ENCODE results near the gene SAMD5.

The SAMD5 gene

DNA sequence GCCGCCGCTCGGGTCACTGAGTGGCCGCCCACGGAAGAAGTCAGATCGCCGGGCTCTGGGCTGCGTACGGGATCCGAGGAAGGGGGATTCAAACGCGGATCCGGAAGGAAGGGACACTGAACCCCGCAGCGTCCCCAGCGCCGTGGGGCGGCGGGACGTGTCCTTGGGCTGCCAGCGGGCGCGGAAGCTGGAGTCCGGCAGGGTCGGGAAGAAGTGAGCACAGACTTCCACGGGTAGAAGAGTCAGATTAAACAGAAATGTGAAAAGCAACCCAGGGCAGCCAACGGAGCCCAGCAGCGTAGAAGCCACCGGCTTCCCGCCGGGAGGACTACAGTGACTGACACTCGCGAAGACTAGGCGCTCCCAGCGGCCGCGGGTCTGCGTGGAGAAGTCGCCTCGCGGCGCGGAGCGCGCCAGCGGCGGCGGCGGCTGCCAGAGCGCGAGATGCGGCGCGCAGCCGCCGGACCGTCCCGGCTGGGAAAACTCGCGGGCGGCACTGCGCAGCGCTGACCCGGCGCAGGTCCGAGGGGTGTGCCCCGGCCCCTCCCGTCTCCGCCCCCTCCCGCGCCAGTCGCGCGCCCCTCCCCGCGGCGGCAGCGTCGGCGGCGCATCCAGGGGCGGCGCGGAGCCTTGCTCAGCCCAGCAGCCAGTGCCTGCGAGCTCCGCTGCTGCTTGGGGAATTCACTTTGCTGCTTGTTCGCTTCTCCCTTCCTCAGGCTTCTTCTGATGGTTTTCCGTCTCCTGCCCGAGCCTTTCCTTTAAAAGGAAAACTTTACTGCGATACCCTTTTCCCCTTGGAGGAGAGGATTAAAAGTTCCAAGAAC is at the start of gene SAMD5:
Gene SAMD5, plus strand, starts transcription at position 649 of the 824 bp plus-strand sequence. CDS start 239 bp downstream, outside the sequence.
- TF ChIP-seq JUND (IDR thresholded peaks at IDR 0.05; ENCODE audit: low read depth), result no peak
- no peak for DNase-seq (ENCODE audit: low read depth in 1 of 2, low spot score in 1 of 2)
- in situ Hi-C loops (cut with HindIII; ENCODE audit: low pct_unique_long_range_greater_than_20kb, low sequenced_read_pairs), result no loop called here

DNA sequence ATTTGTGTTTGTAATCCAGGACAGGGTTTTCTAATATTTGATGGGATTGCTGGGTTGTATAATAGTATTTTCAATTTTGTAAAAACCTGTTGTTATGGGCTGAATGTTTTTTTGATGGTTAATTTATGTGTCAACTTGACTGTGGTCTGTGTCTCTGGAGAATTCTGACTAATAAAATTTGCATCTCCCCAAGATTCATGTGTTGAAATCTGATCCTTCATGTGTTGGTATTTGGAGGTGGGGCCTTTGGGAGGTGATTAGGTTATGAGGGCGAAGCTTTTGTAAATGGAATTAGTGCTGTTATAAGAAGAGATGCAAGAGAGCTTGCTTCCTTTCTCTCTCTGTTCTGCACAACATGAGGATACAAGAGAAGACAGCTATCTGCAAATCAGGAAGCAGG is 48.7 kb upstream of the SAMD5 start:
- TF ChIP-seq JUND (IDR thresholded peaks at IDR 0.05; ENCODE audit: low read depth), result no peak

DNA sequence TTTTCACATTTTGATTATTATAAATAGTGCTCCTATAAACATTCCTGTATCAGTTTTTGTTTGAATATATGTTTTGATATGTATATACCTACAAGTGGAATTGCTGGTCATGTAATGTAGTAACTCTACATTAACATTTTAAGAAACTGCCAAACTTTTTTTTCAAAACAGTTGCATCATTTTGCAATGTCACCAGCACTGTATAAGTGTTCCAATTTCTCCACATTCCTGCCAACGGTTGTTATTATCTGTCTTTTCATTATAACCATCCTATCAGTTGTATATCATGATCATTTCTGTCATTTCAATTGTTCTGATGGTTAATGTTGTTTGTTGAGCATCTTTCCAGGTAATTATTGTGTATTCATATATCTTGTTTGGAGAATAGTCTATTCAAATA is 44.8 kb upstream of the SAMD5 start:
- TF ChIP-seq JUND (IDR thresholded peaks at IDR 0.05; ENCODE audit: low read depth), result no peak
- in situ Hi-C loops (cut with HindIII; ENCODE audit: low pct_unique_long_range_greater_than_20kb, low sequenced_read_pairs), result no loop called here

More for the DNA sequence above, 48.7 kb upstream of the SAMD5 start:
- DNase-seq (ENCODE audit: low read depth in 1 of 2, low spot score in 1 of 2), result no peak
- in situ Hi-C loops (cut with HindIII; ENCODE audit: low pct_unique_long_range_greater_than_20kb, low sequenced_read_pairs), result no loop called here

DNA sequence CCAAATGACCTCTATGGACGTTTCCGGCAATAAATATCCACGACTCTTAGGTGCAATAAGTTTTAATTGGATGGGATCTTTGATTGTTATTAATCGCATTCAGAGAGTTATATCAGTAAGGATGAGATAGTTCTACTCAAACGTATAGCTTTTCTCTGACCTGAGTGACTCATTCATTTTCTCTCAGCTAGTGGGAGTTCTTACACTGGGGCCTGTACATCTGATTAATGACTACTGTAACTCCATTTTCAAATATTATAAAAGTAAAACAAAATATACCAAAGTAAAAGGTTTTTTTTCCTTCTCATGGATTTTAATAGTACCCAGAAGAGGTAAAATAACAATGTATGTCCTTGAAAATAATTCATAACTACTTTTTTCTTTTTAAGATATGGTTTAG is 41.1 kb upstream of the SAMD5 start:
- TF ChIP-seq JUND (IDR thresholded peaks at IDR 0.05; ENCODE audit: low read depth), result no peak
- no peak for DNase-seq (ENCODE audit: low read depth in 1 of 2, low spot score in 1 of 2)
- in situ Hi-C loops (cut with HindIII; ENCODE audit: low pct_unique_long_range_greater_than_20kb, low sequenced_read_pairs), result no loop called here

More for the DNA sequence above, 44.8 kb upstream of the SAMD5 start:
- no peak for DNase-seq (ENCODE audit: low read depth in 1 of 2, low spot score in 1 of 2)

DNA sequence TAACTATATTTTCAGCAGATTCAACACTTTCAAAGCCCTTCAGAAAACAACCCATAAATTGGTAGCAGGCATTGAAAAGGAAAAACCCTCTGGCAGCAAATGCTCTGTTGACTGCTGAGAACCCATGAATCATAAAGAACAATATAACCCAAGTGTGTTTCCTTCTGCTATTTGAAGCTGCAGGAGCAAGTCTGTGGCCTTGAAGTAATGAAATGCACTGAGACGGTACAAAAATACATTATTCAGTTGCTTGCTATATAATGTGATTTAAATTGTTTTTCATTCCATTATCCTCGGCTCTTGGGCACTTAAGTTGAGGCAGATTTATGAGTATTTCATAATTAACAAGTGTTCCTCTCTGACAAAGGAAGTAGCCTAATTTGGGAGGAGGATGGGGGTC is 40.6 kb upstream of the SAMD5 start:
- DNase-seq (ENCODE audit: low read depth in 1 of 2, low spot score in 1 of 2), result no peak
- no peak for TF ChIP-seq JUND (IDR thresholded peaks at IDR 0.05; ENCODE audit: low read depth)
- in situ Hi-C loops (cut with HindIII; ENCODE audit: low pct_unique_long_range_greater_than_20kb, low sequenced_read_pairs), result no loop called here

DNA sequence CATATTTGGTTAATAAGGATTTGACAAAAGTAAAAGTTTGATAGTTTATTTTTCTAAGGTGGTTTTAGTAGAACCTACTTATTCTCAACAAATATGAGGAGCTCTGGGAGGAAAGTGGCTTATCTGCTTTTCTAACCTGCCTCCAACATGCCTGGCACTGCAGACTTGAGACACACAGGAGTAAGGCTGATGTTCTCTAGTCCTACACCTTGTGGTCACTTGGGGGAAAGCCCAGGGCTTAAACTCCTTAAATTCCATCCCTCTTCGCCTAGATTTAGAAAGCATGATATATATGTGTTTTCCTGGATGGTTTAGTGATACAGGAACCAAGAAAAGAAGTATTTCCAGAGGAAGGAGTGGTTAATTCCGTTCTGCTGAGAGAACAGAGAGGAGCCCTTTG is 39.9 kb upstream of the SAMD5 start:
- peak in 1 of 2 experiments; percentile 1 for DNase-seq (ENCODE audit: low read depth in 1 of 2, low spot score in 1 of 2)
- in situ Hi-C loops (cut with HindIII; ENCODE audit: low pct_unique_long_range_greater_than_20kb, low sequenced_read_pairs), result no loop called here
- no peak for TF ChIP-seq JUND (IDR thresholded peaks at IDR 0.05; ENCODE audit: low read depth)

DNA sequence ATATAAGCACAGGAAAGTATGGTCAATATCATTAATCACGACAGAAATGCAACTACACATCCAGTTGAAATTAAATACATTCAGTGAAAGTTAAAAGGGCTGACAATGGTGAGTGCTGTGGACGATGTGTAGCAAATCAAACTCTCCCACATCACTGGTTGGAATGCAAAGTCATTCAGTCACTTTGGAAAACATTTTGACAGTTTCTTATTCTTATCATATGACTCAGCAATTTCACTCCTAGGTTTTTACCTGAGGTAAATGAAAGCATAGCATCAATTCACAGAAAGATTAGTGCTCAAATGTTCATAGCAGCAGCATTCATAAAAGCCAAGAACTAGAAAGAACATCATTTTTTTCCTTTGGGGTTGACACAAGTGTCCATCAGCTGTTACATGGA is 28.6 kb upstream of the SAMD5 start:
- no peak for TF ChIP-seq JUND (IDR thresholded peaks at IDR 0.05; ENCODE audit: low read depth)
- DNase-seq (ENCODE audit: low read depth in 1 of 2, low spot score in 1 of 2), result peak in 1 of 2 experiments; percentile 6
- in situ Hi-C loops (cut with HindIII; ENCODE audit: low pct_unique_long_range_greater_than_20kb, low sequenced_read_pairs), result no loop called here

DNA sequence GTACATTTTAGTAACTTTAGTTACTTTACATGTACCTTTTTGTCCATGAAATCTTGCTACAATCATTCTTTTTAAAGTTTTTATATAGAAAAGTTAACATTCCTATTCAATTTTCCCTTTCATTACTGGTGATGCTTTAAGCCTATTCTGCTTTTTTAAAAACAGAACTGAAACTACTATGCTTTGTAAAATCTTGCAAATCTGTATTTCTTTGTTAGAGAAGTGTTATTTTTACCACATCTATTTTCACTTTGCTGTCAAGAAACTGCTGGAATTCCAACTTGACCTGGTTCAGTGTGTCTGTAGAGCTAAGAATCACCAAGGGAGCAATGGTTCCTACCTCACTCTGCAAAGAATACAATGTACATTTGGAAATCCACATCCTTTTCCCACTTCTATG is 21.8 kb upstream of the SAMD5 start:
- TF ChIP-seq JUND (IDR thresholded peaks at IDR 0.05; ENCODE audit: low read depth), result no peak
- DNase-seq (ENCODE audit: low read depth in 1 of 2, low spot score in 1 of 2), result no peak
- in situ Hi-C loops (cut with HindIII; ENCODE audit: low pct_unique_long_range_greater_than_20kb, low sequenced_read_pairs), result no loop called here

DNA sequence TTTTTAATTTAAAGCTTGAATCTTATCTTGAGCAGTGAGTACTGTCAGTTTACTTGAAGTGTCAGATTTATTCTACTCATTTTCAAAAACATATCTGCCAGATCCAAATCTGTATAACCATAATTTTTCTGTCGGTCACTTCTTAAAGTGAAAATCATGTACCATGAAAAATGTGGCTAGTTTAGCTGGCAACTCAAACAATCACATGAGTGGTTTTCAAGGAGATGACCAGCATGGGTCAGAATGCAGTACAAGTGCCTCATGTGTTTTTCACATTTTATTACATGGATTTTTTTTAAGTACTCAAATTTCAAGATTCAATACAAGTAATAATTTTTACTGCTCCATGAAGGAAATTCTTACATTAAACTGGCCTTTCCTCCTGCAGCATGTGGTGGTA is 11.0 kb upstream of the SAMD5 start:
- in situ Hi-C loops (cut with HindIII; ENCODE audit: low pct_unique_long_range_greater_than_20kb, low sequenced_read_pairs), result no loop called here
- no peak for DNase-seq (ENCODE audit: low read depth in 1 of 2, low spot score in 1 of 2)
- no peak for TF ChIP-seq JUND (IDR thresholded peaks at IDR 0.05; ENCODE audit: low read depth)

DNA sequence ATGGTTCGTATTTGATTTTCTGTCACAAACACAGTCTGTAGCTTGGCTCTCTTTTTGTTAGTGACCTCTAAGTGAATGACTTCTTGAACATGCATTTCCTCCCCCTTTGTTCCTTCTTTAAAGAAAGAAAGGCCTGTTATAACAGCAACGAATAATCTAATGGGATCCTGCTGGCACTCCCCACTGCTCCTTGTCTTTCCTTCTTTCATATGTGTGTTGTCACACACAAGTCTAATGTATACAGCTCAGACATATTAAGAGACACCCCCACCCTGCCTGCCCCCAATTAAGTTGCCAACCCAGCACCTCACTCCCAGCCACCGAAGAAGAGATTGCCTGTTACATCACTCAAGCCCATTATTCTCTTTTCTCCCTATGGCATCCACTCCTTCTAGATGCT is 4.9 kb upstream of the SAMD5 start:
- no peak for DNase-seq (ENCODE audit: low read depth in 1 of 2, low spot score in 1 of 2)
- no peak for TF ChIP-seq JUND (IDR thresholded peaks at IDR 0.05; ENCODE audit: low read depth)
- in situ Hi-C loops (cut with HindIII; ENCODE audit: low pct_unique_long_range_greater_than_20kb, low sequenced_read_pairs), result no loop called here

DNA sequence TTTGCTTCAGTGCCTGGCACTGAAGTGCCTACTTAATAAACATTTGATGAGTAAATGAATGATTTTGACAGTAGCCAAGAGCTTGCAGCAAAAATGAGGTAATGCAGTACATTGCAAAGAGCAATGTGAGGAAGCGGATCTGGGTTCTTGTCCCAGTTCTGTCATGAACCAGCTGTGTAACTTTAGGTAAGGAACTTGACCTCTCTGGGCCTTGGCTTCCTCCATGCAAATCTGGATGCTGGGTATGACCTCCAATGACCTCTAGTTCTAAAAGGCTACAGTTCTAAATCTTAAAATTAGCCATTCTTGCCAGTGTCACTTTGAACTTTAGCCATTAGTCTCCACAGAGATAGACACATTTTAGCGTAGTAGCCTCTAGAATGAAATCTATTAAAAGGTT is 3.6 kb upstream of the SAMD5 start:
- no peak for TF ChIP-seq JUND (IDR thresholded peaks at IDR 0.05; ENCODE audit: low read depth)
- no peak for DNase-seq (ENCODE audit: low read depth in 1 of 2, low spot score in 1 of 2)
- in situ Hi-C loops (cut with HindIII; ENCODE audit: low pct_unique_long_range_greater_than_20kb, low sequenced_read_pairs), result no loop called here

DNA sequence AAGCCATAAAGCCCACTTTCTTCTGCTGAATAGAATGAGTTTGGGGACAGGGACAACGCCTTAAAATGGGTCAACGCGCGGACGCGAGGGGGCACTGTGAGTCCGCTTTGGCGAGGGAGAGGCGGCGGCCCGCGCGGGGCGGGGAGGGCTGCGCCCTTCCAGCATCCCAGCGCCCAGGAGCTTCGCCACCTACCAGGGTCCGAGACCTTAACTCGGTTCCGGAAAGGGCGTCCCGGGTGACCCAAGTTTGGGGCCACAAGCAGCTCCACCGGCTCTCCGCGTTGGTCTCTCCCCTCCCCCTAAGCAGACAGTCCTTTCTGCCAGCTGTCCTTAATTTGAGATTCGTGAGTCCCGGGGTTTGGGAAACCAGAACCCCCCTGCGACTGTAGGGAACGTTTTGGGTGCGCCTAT is 1.8 kb upstream of the SAMD5 start:
- in situ Hi-C loops (cut with HindIII; ENCODE audit: low pct_unique_long_range_greater_than_20kb, low sequenced_read_pairs), result no loop called here
- TF ChIP-seq JUND (IDR thresholded peaks at IDR 0.05; ENCODE audit: low read depth), result no peak
- peak; percentile 61 to 84 for DNase-seq (ENCODE audit: low read depth in 1 of 2, low spot score in 1 of 2)

DNA sequence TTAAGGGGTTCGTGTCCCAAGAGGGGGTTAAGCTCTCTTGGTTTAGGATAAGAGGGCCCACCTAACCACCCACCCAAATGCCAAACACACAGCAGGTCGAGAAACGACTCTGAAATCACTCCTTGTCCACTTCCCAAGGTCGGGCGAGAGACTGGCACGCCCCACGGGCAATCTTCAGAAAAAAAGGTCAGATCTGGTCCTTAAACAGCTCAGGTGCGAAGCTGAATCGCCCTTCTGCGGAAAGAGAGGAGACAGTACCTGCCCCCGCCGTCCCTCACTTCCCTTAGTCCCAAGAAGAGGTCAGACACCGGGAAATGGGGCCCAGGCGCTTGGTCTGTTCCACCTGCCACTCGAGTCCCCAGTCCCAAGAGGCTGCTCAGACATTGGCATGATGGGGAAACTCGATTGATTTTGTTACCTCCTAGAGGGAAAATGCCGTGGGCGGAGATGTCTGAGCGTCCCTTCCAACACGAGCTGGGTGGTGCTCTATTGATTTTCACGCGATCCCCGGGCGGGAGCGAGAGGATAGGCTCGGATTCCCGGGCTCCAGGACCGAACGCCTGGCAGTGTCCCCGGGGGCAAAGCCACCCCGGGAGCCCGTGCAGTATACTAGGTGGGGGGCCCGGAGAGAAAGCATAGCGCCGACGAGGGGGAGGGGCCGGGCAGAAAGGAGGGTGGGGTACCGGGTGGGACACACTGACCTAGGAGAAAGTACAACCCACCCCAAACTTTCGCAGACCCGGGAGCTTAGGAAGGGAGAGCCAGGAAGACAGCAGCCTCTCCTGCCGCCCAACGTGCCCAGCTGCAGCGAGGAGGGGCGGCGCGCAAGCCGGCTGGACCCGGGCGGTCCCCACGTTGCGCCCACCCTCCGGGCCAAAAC is 1.1 kb upstream of the SAMD5 start:
- peak; percentile 4 to 42 for DNase-seq (ENCODE audit: low read depth in 1 of 2, low spot score in 1 of 2)
- in situ Hi-C loops (cut with HindIII; ENCODE audit: low pct_unique_long_range_greater_than_20kb, low sequenced_read_pairs), result no loop called here
- no peak for TF ChIP-seq JUND (IDR thresholded peaks at IDR 0.05; ENCODE audit: low read depth)
